GM12878 (cell line): ENCODE results near the gene CYB5D1. TPM values are rescaled to one million over a fixed set of nuclear protein-coding genes. Genes with fewer than 3 reads are reported as not detected.

ENCODE experiments used
- EGR1 ChIP-seq, 2 experiments: IDR thresholded peaks; 1 replicate in 1 of 2; 2 replicates in 1 of 2; pipeline ENCODE4 v1.6.1; 2011 to 2012; ENCODE audit warnings: low read depth in 2 of 2, low read length in 2 of 2, borderline replicate concordance in 1 of 2, mild to moderate bottlenecking in 1 of 2, moderate library complexity in 1 of 2
- ELK1 ChIP-seq: IDR thresholded peaks from 2 replicates; pipeline ENCODE4 v1.6.1; 2012; ENCODE audit warnings: low read depth, low read length, improper control_type of control experiment
- ESRRA ChIP-seq: IDR thresholded peaks from 2 replicates; pipeline ENCODE4 v1.6.1; 2012; ENCODE audit warnings: mild to moderate bottlenecking, low read length, improper control_type of control experiment
- FOS ChIP-seq: IDR thresholded peaks from 3 replicates; pipeline ENCODE4 v1.6.1; 2011; ENCODE audit warnings: borderline replicate concordance; ENCODE audit not compliant: insufficient read length; ENCODE audit errors: extremely low read depth
- HCFC1 ChIP-seq: fragments of 150-350 bp; IDR thresholded peaks from 2 replicates; pipeline ENCODE4 v1.6.1; 2014; ENCODE audit warnings: low read length
- IKZF1 ChIP-seq: fragments of 450-650 bp; conservative IDR thresholded peaks from 2 replicates; pipeline ENCODE4 v1.6.1; 2017; ENCODE audit warnings: antibody characterized with exemption, mild to moderate bottlenecking
- RB1 ChIP-seq: fragments of 450-650 bp; formaldehyde crosslinking; IDR thresholded peaks from 2 replicates; pipeline ENCODE4 v1.6.1; 2017; ENCODE audit warnings: mild to moderate bottlenecking, borderline replicate concordance
- TCF3 ChIP-seq: IDR thresholded peaks from 2 replicates; pipeline ENCODE4 v1.6.1; 2012; ENCODE audit warnings: low read depth, mild to moderate bottlenecking, low read length, borderline replicate concordance; ENCODE audit not compliant: insufficient read depth
- polyA plus RNA-seq, 11 experiments: library from polyadenylated mRNA; depleted of rRNA in 4 of 11; unstranded in 6 of 11; stranded (reverse) in 5 of 11; fragments of >200 nt; fragmentation: Nextera tagmentation in 4 of 11; fragmentation: Illumina TruSeq in 1 of 11; extraction: Ambion mirVana in 4 of 11; extraction: Trizol in 1 of 11; gene quantifications; 1 replicate in 1 of 11; 2 replicates in 10 of 11; pipeline versions ENCODE4 v1.2.1 to v1.2.3, GENCODE V29; 2011 to 2016; ENCODE audit warnings: inconsistent platforms in 2 of 11, missing spikeins in 2 of 11, low read depth in 1 of 11
- total RNA-seq, 4 experiments: library from RNA; depleted of rRNA in 3 of 4; stranded (reverse); fragments of >200 nt in 3 of 4; fragmentation: Illumina TruSeq in 1 of 4; extraction: Trizol in 1 of 4; gene quantifications; 2 replicates each; pipeline versions ENCODE4 v1.2.1 to v1.2.3, GENCODE V29; 2013 to 2021
- TF ChIP-seq, protein P1 (sequence below): fragments of 450-650 bp; formaldehyde crosslinking; IDR thresholded peaks from 2 replicates; pipeline ENCODE4 v1.4.0; 2020; ENCODE audit warnings: mild to moderate bottlenecking, moderate library complexity
- TF ChIP-seq, protein P2 (sequence below): fragments of 450-650 bp; formaldehyde crosslinking; IDR thresholded peaks from 2 replicates; pipeline ENCODE4 v1.5.0; 2022; ENCODE audit warnings: mild to moderate bottlenecking, missing genetic modification characterization

CYB5D1 gene
- total and polyA plus RNA-seq, 10 of the 15 experiments (the other 5 are each of a cell fraction or from before 2014, with no cell fraction given) = 1.6 to 8.7 (median 6.4) TPM

DNA sequence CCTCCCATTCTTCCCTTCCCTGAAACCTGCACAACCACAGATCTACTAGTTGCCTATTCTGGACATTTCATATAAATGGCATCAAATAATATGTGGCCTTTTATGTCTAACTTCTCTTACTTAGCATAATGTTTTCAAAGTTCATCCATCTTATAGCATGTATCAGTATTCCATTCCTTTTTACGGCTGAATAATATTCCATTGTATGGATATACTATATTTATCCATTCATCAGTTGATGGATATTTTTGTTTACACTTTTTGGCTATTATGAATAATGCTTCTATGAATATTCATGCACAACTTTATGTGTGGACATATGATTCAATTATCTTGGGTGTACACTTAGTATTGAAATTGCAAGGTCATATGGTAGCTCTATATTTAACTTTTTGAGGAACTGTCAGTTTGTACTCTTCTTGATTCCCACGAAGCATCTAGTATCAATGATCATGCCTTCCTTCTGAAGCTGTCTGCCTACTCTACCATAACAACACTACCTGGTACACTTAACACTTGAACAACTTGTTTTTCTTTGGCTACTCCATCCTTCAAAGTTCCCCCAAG, 18.1 kb downstream of the CYB5D1 start (continued):
- TF ChIP-seq, protein P1, sequence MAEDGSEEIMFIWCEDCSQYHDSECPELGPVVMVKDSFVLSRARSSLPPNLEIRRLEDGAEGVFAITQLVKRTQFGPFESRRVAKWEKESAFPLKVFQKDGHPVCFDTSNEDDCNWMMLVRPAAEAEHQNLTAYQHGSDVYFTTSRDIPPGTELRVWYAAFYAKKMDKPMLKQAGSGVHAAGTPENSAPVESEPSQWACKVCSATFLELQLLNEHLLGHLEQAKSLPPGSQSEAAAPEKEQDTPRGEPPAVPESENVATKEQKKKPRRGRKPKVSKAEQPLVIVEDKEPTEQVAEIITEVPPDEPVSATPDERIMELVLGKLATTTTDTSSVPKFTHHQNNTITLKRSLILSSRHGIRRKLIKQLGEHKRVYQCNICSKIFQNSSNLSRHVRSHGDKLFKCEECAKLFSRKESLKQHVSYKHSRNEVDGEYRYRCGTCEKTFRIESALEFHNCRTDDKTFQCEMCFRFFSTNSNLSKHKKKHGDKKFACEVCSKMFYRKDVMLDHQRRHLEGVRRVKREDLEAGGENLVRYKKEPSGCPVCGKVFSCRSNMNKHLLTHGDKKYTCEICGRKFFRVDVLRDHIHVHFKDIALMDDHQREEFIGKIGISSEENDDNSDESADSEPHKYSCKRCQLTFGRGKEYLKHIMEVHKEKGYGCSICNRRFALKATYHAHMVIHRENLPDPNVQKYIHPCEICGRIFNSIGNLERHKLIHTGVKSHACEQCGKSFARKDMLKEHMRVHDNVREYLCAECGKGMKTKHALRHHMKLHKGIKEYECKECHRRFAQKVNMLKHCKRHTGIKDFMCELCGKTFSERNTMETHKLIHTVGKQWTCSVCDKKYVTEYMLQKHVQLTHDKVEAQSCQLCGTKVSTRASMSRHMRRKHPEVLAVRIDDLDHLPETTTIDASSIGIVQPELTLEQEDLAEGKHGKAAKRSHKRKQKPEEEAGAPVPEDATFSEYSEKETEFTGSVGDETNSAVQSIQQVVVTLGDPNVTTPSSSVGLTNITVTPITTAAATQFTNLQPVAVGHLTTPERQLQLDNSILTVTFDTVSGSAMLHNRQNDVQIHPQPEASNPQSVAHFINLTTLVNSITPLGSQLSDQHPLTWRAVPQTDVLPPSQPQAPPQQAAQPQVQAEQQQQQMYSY (CRISPR knock-in tag) = no peak
- no peak for TF ChIP-seq ELK1
- no peak for TF ChIP-seq FOS
- TF ChIP-seq RB1 = no peak
- TF ChIP-seq, protein P2, sequence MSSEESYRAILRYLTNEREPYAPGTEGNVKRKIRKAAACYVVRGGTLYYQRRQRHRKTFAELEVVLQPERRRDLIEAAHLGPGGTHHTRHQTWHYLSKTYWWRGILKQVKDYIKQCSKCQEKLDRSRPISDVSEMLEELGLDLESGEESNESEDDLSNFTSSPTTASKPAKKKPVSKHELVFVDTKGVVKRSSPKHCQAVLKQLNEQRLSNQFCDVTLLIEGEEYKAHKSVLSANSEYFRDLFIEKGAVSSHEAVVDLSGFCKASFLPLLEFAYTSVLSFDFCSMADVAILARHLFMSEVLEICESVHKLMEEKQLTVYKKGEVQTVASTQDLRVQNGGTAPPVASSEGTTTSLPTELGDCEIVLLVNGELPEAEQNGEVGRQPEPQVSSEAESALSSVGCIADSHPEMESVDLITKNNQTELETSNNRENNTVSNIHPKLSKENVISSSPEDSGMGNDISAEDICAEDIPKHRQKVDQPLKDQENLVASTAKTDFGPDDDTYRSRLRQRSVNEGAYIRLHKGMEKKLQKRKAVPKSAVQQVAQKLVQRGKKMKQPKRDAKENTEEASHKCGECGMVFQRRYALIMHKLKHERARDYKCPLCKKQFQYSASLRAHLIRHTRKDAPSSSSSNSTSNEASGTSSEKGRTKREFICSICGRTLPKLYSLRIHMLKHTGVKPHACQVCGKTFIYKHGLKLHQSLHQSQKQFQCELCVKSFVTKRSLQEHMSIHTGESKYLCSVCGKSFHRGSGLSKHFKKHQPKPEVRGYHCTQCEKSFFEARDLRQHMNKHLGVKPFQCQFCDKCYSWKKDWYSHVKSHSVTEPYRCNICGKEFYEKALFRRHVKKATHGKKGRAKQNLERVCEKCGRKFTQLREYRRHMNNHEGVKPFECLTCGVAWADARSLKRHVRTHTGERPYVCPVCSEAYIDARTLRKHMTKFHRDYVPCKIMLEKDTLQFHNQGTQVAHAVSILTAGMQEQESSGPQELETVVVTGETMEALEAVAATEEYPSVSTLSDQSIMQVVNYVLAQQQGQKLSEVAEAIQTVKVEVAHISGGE (CRISPR knock-in tag) = no peak
- no peak for TF ChIP-seq HCFC1
- TF ChIP-seq EGR1 (IDR thresholded peaks at IDR 0.05; ENCODE audit: borderline replicate concordance in 1 of 2, low read depth in 2 of 2, low read length in 2 of 2) = no peak
- no peak for TF ChIP-seq ESRRA
- TF ChIP-seq TCF3 = no peak
- no peak for TF ChIP-seq IKZF1
